K562 (cell line): ENCODE data around the gene GEMIN4. TPM values are rescaled to one million over a fixed set of nuclear protein-coding genes. Genes with fewer than 3 reads are reported as not detected.

Source experiments
- ATAC-seq: fragments of 200-7000 bp; cut with Tn5 transposase; 3 replicates; pipeline ENCODE4 v1.9.1; 2020; ENCODE audit warnings: moderate library complexity
- Bru-seq: library from RNA; stranded (reverse); fragments of 400-500 nt; gene quantifications from one replicate; lab custom pipeline; 2021; lab: Mats Ljungman, UMichigan
- BruChase-seq, 2 experiments: library from RNA; stranded (reverse); fragments of 400-500 nt; gene quantifications; one replicate each; lab custom pipeline; 2021; lab: Mats Ljungman, UMichigan
- BruUV-seq: library from RNA; stranded (reverse); fragments of 400-500 nt; replicated peaks from 2 replicates; lab custom pipeline; 2021; lab: Mats Ljungman, UMichigan
- CTCF ChIA-PET: fragments of 300-600 bp; formaldehyde crosslinking; extraction: SDS; loops from one replicate; lab custom pipeline; 2021; ENCODE audit warnings: low intra/inter-chr PET ratio; lab: Yijun Ruan, JAX
- POLR2A ChIA-PET: fragments of 300-600, 350-650 bp; sonication (Branson Sonifier 250); formaldehyde crosslinking; extraction: SDS; loops from one replicate; lab custom pipeline; 2021; ENCODE audit warnings: antibody characterized with exemption, inconsistent platforms; lab: Yijun Ruan, JAX
- DNase-seq, 4 experiments: peaks; one replicate each; pipeline versions ENCODE4 v3.0.0 to v3.0.0-alpha.2; 2011 to 2018; ENCODE audit warnings: low spot score in 3 of 4, mixed read lengths in 3 of 4; ENCODE audit errors: extremely low read depth in 1 of 4
- FAIRE-seq: peaks from 2 replicates; lab custom pipeline; 2011; peaks lifted over from hg19 to GRCh38; lab: Jason Lieb, UNC
- H2AFZ ChIP-seq: 2 replicates; pipeline ENCODE4 v1.6.0; 2011; ENCODE audit warnings: low read depth, low read length, control low read depth, inconsistent platforms
- H3K27ac ChIP-seq: fragments of 200-600 bp; 3 replicates; pipeline ENCODE4 v1.8.0; 2011; ENCODE audit warnings: low read depth, mild to moderate bottlenecking, control low read depth, inconsistent platforms, low read length, moderate library complexity, mixed read lengths; ENCODE audit errors: extremely low read depth
- H3K27me3 ChIP-seq, 2 experiments: fragments of 300-600 bp in 1 of 2; 2 replicates in 1 of 2; 3 replicates in 1 of 2; pipeline versions ENCODE4 v1.6.0 to v1.8.0; 2011; ENCODE audit warnings: inconsistent platforms in 2 of 2, low read length in 2 of 2, mild to moderate bottlenecking in 1 of 2, mixed read lengths in 1 of 2, moderate library complexity in 1 of 2; ENCODE audit not compliant: control insufficient read depth in 2 of 2, insufficient read depth in 2 of 2
- H3K36me3 ChIP-seq: fragments of 300-600 bp; 3 replicates; pipeline ENCODE4 v1.8.0; 2011; ENCODE audit warnings: mild to moderate bottlenecking, low read length, inconsistent platforms; ENCODE audit not compliant: control insufficient read depth, insufficient read depth
- H3K4me1 ChIP-seq, 2 experiments: fragments of 200-600 bp in 1 of 2; replicated peaks in 1 of 2; 2 replicates in 1 of 2; 3 replicates in 1 of 2; pipeline versions ENCODE4 v1.5.1 to v1.8.0; 2011; ENCODE audit warnings: inconsistent platforms in 2 of 2, low read length in 2 of 2, mild to moderate bottlenecking in 1 of 2, mixed read lengths in 1 of 2, moderate library complexity in 1 of 2; ENCODE audit not compliant: control insufficient read depth in 2 of 2, insufficient read depth in 2 of 2
- H3K4me2 ChIP-seq: 2 replicates; pipeline ENCODE4 v1.6.1; 2011; ENCODE audit warnings: low read length, control low read depth, inconsistent platforms, mixed read lengths; ENCODE audit not compliant: insufficient read depth
- H3K4me3 ChIP-seq: fragments of 200-600 bp; sonication (generic), shearing (Covaris generic); 2 replicates; pipeline ENCODE4 v1.5.1; 2016; ENCODE audit warnings: control low read depth, inconsistent platforms
- H3K79me2 ChIP-seq: fragments of 200-600 bp; 3 replicates; pipeline ENCODE4 v1.8.0; 2011; ENCODE audit warnings: low read length, inconsistent platforms; ENCODE audit not compliant: control insufficient read depth, insufficient read depth
- H3K9ac ChIP-seq, 2 experiments: 2 replicates each; pipeline versions ENCODE4 v1.6.0 to v1.6.1; 2011; ENCODE audit warnings: low read depth in 2 of 2, low read length in 2 of 2, control low read depth in 1 of 2, inconsistent platforms in 1 of 2, mild to moderate bottlenecking in 1 of 2, mixed read lengths in 1 of 2; ENCODE audit not compliant: insufficient read depth in 1 of 2
- H3K9me1 ChIP-seq: one replicate; pipeline ENCODE4 v1.6.0; 2011; ENCODE audit warnings: inconsistent platforms, mild to moderate bottlenecking, low read length, moderate library complexity; ENCODE audit not compliant: control insufficient read depth, insufficient read depth
- H3K9me3 ChIP-seq: replicated peaks from 2 replicates; pipeline ENCODE4 v1.5.1; 2011; ENCODE audit warnings: low read depth, low read length, inconsistent platforms; ENCODE audit not compliant: control insufficient read depth, insufficient read depth
- H4K20me1 ChIP-seq: replicated peaks from 2 replicates; pipeline ENCODE4 v1.6.1; 2011; ENCODE audit warnings: low read length, inconsistent platforms, mixed read lengths; ENCODE audit not compliant: control insufficient read depth, insufficient read depth
- CLOCK ChIP-seq: fragments of 250-450 bp; sonication (Bioruptor Pico); IDR thresholded peaks from 2 replicates; pipeline ENCODE4 v1.4.0; 2020; ENCODE audit warnings: mild to moderate bottlenecking, moderate library complexity, borderline replicate concordance
- EWSR1 ChIP-seq: fragments of 450-650 bp; IDR thresholded peaks from 2 replicates; pipeline ENCODE4 v1.6.1; 2018; ENCODE audit warnings: borderline replicate concordance, mild to moderate bottlenecking, low read depth, moderate library complexity; ENCODE audit not compliant: partially characterized antibody
- FUS ChIP-seq: fragments of 200-400 bp; formaldehyde crosslinking; optimal IDR thresholded peaks from 2 replicates; pipeline ENCODE3; 2017; ENCODE audit warnings: low read depth, low read length
- MTA3 ChIP-seq: fragments of 450-650 bp; formaldehyde crosslinking; IDR thresholded peaks from 2 replicates; pipeline ENCODE4 v1.6.1; 2017; ENCODE audit warnings: mild to moderate bottlenecking, borderline replicate concordance
- NFRKB ChIP-seq: fragments of 450-650 bp; IDR thresholded peaks from 2 replicates; pipeline ENCODE4 v1.6.1; 2016; ENCODE audit warnings: low read depth
- NR3C1 ChIP-seq: sonication (generic); formaldehyde crosslinking; IDR thresholded peaks from 2 replicates; pipeline ENCODE4 v1.8.1; 2022; ENCODE audit warnings: missing genetic modification reagents
- POLR2B ChIP-seq: fragments of 450-650 bp; IDR thresholded peaks from 2 replicates; pipeline ENCODE4 v1.6.1; 2018; ENCODE audit warnings: low read depth; ENCODE audit not compliant: partially characterized antibody
- RFX1 ChIP-seq: fragments of 450-650 bp; IDR thresholded peaks from 2 replicates; pipeline ENCODE4 v1.6.1; 2016; ENCODE audit warnings: mild to moderate bottlenecking, moderate library complexity
- ZNF12 ChIP-seq: sonication (generic); formaldehyde crosslinking; IDR thresholded peaks from 2 replicates; pipeline ENCODE4 v1.4.0; 2020; ENCODE audit warnings: mild to moderate bottlenecking, missing genetic modification reagents
- ZNF143 ChIP-seq: sonication (generic); formaldehyde crosslinking; IDR thresholded peaks from 2 replicates; pipeline ENCODE4 v1.9.0; 2022; ENCODE audit warnings: mild to moderate bottlenecking, missing genetic modification reagents
- WGBS: fragments of 100-300 bp; shearing (Covaris generic); methylation state at CpG from one replicate; pipeline ENCODE4 v1.1.6; 2016; ENCODE audit warnings: low coverage, mixed read lengths; ENCODE audit not compliant: insufficient coverage; ENCODE audit errors: missing lambda C conversion rate; 5-methylcytosine and 5-hydroxymethylcytosine counted together
- in situ Hi-C: fragments of 300-500 bp; cut with MboI; formaldehyde crosslinking; loops from 4 replicates; pipeline ENCODE4 v1.15.0; 2018; ENCODE audit warnings: inconsistent platforms, mixed read lengths
- intact Hi-C: fragments of 100-400 bp; cut with micrococcal nuclease; formaldehyde crosslinking; loops from 2 replicates; pipeline ENCODE4 v1.14.2; 2022
- long read RNA-seq, 3 experiments: library from polyadenylated mRNA in 2 of 3; library from RNA in 1 of 3; unstranded in 2 of 3; stranded (forward) in 1 of 3; transcript quantifications; one replicate each; pipeline ENCODE4 v2.0.0, GENCODE V29; 2019 to 2022
- polyA minus RNA-seq, 3 experiments: library from RNA; depleted of rRNA, polyadenylated mRNA; stranded (reverse); fragments of >200 nt; gene quantifications; 2 replicates each; pipeline ENCODE4 v1.2.3, GENCODE V29; 2011
- polyA plus RNA-seq, 8 experiments: library from polyadenylated mRNA; depleted of rRNA in 4 of 8; stranded (reverse) in 5 of 8; unstranded in 3 of 8; fragments of >200 nt; fragmentation: Nextera tagmentation in 2 of 8; fragmentation: Illumina TruSeq in 1 of 8; extraction: Ambion mirVana in 2 of 8; extraction: Trizol in 1 of 8; gene quantifications; 2 replicates each; pipeline versions ENCODE4 v1.2.1 to v1.2.3, GENCODE V29; 2011 to 2014; ENCODE audit warnings: inconsistent platforms in 1 of 8, missing spikeins in 1 of 8
- total RNA-seq, 7 experiments: library from RNA; depleted of rRNA in 6 of 7; stranded (reverse); fragments of >200 nt in 6 of 7; fragmentation: Illumina TruSeq in 2 of 7; extraction: Trizol in 2 of 7; gene quantifications; 2 replicates each; pipeline versions ENCODE4 v1.2.1 to v1.2.3, GENCODE V29; 2011 to 2021; ENCODE audit warnings: low replicate concordance in 1 of 7
- TF ChIP-seq, protein P1 (sequence below): fragments of 450-650 bp; IDR thresholded peaks from 2 replicates; pipeline ENCODE4 v1.6.1; 2016; ENCODE audit warnings: antibody characterized with exemption

The GEMIN4 gene
- total RNA-seq (2011; cell fraction: chromatin; rRNA removed; ENCODE audit: low replicate concordance) = 30.0 and 64.9 TPM in 2 replicates
- 36.8 and 49.5 TPM in 2 replicates for total RNA-seq (2011; cell fraction: nucleolus; rRNA removed)
- 43.7 and 49.5 TPM in 2 replicates for total RNA-seq (2011; cell fraction: nucleoplasm; rRNA removed)
- total RNA-seq (2014; rRNA removed) (16.7 and 25.3 TPM in 2 replicates), total RNA-seq (2014; rRNA removed; fragmentation: Illumina TruSeq; extraction: Trizol) (6.3 and 8.6 TPM in 2 replicates), total RNA-seq (2015; rRNA removed; fragmentation: Illumina TruSeq; extraction: Trizol) (9.4 and 10.5 TPM in 2 replicates), total RNA-seq (2021) (36.6 and 38.5 TPM in 2 replicates), polyA plus RNA-seq (2011; rRNA removed) (10.8 and 23.4 TPM in 2 replicates), polyA plus RNA-seq (2014; fragmentation: Illumina TruSeq; extraction: Trizol) (32.1 and 42.5 TPM in 2 replicates), polyA plus RNA-seq (2014; fragmentation: Nextera tagmentation; extraction: Ambion mirVana) (1 to 10 TPM; 1.8 to 2.3 TPM), polyA plus RNA-seq (2014; rRNA removed) (14.3 and 15.8 TPM in 2 replicates), polyA minus RNA-seq (2011; rRNA and poly(A)+ RNA removed) (12.4 and 15.3 TPM in 2 replicates), Bru-seq, nascent RNA (percentile 86 among the genes with signal in this experiment), BruChase-seq, experiment 1, labeled RNA remaining after a 2-hour chase (percentile 79 among the genes with signal in this experiment), BruChase-seq, experiment 2, labeled RNA remaining after a 6-hour chase (percentile 80 among the genes with signal in this experiment)
- 9.8 and 21.2 TPM in 2 replicates for polyA plus RNA-seq (2011; cell fraction: cytosol; rRNA removed)
- 22.9 and 38.2 TPM in 2 replicates for polyA plus RNA-seq (2011; cell fraction: nucleus; rRNA removed)
- 20.2 and 21.9 TPM in 2 replicates for polyA plus RNA-seq (2012)
- polyA minus RNA-seq (2011; cell fraction: cytosol; rRNA and poly(A)+ RNA removed) = 13.9 and 15.2 TPM in 2 replicates
- polyA minus RNA-seq (2011; cell fraction: nucleus; rRNA and poly(A)+ RNA removed) = 18.6 and 25.3 TPM in 2 replicates
- long read RNA-seq, experiment 1, full-length matches to known transcripts = 189 of 193 reads
- long read RNA-seq, experiment 1, partial matches to known transcripts = 1 of 193 reads
- long read RNA-seq, experiment 1, other reads (novel, unspliced or antisense) = 3 of 193 reads
- long read RNA-seq, experiment 2, full-length matches to known transcripts = 41 of 44 reads
- long read RNA-seq, experiment 2, partial matches to known transcripts = 0 of 44 reads
- long read RNA-seq, experiment 2, other reads (novel, unspliced or antisense) = 3 of 44 reads
- long read RNA-seq, experiment 3, full-length matches to known transcripts = 26 of 29 reads
- long read RNA-seq, experiment 3, partial matches to known transcripts = 0 of 29 reads
- long read RNA-seq, experiment 3, other reads (novel, unspliced or antisense) = 3 of 29 reads

DNA sequence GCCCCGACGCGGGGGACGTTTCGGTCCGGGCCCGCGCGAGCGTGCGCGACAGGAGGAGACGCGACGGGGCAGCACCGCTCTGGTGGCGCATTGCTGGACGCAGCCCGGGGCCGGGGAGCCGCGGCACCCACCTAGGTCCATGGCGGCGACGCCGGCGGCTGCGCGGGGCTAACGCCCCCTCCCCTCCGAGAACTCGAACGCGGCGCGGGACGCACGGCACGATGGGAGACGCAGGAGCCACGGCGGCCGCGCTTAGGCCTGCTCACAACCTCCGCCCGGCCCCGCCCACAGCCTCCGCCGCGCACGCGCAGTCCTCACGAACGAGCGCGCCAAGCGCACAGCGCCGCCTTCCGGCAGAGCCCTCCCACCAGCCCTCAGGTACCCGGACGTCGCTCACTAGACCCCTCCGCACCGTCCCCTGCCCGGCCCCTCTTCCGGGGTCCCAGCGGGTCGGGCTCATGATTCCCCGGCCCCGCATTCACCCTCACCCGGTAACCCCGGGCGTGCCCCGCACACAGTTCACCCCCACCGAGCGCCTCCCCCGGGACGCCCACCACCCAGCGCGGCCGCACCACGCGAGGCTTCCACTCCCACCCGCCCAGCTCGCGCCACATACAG is at the start of gene GEMIN4:
TSS of gene GEMIN4 (minus strand) at position 263 of the 618 bp plus-strand sequence. CDS start at position 141, 122 bp downstream.
- peaks cover 8% of the 10 kb centered on the region; the same call in 1 of the 2 replicates for H4K20me1 ChIP-seq
- H3K9ac ChIP-seq = peak within 1 kb of the TSS; percentile 90 to 96
- peak within 1 kb of the TSS; percentile 94 for H2AFZ ChIP-seq
- ChIA-PET POLR2A (interaction anchor here (0.8 kb wide), 1 partner anchor 23 kb away, joined by 3 read pairs; no protein-coding TSS in a partner anchor), CTCF (interaction anchor here (0.6 kb wide), 1 partner anchor 304 kb away, joined by 5 read pairs; no protein-coding TSS in a partner anchor)
- H3K36me3 ChIP-seq = peaks cover 29% of the 10 kb centered on the region
- intact Hi-C loops (no loop called here), in situ Hi-C loops (no loop called here)
- H3K27me3 ChIP-seq = no peaks in the 10 kb centered on the region
- DNase-seq (peak; percentile 88 to 93 (median 92)), ATAC-seq (peak; percentile 95), FAIRE-seq (peak; percentile 44)
- peak within 1 kb of the TSS; percentile 74 for H3K4me3 ChIP-seq
- BruUV-seq = no TSS peak
- peaks cover 45% of the 10 kb centered on the region for H3K79me2 ChIP-seq
- H3K4me2 ChIP-seq = peak within 1 kb of the TSS; percentile 91
- 2% methylated on average over 30 of the region's 87 CpGs for WGBS
- peaks cover 10 to 12% of the 10 kb centered on the region in 2 experiments; a peak in 3 of 5 replicates for H3K4me1 ChIP-seq
- no peaks in the 10 kb centered on the region for H3K9me3 ChIP-seq
- peak within 1 kb of the TSS; percentile 91 for H3K27ac ChIP-seq
- no peaks in the 10 kb centered on the region for H3K9me1 ChIP-seq
- TF ChIP-seq RFX1 = no peak
- TF ChIP-seq, protein P1, sequence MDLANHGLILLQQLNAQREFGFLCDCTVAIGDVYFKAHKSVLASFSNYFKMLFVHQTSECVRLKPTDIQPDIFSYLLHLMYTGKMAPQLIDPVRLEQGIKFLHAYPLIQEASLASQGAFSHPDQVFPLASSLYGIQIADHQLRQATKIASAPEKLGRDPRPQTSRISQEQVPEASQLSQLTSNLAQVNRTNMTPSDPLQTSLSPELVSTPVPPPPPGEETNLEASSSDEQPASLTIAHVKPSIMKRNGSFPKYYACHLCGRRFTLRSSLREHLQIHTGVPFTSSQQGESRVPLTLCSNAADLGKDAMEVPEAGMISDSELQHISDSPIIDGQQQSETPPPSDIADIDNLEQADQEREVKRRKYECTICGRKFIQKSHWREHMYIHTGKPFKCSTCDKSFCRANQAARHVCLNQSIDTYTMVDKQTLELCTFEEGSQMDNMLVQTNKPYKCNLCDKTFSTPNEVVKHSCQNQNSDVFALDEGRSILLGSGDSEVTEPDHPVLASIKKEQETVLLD = peak; percentile 45; the same call in 1 of the 2 replicates
- TF ChIP-seq ZNF12 (CRISPR knock-in tag) = 0 out of 2 replicates have a peak, but pooled peaks have one; percentile 47
- TF ChIP-seq NR3C1 (CRISPR knock-in tag) = peak; percentile 73; the same call in 1 of the 2 replicates
- TF ChIP-seq NFRKB = 0 out of 2 replicates have a peak, but pooled peaks have one; percentile 27
- peak; percentile 33; the same call in 1 of the 2 replicates for TF ChIP-seq MTA3
- peak; percentile 55 for TF ChIP-seq POLR2B
- TF ChIP-seq CLOCK = no peak
- TF ChIP-seq EWSR1 = no peak
- peak; percentile 24 for TF ChIP-seq FUS
- peak; percentile 54; the same call in 1 of the 2 replicates for TF ChIP-seq ZNF143 (CRISPR knock-in tag)
